Mesendoderm (in vitro differentiated cells): ENCODE data around the gene KRT31.
"Not testable (repeated sequence)": the region's sequence is repeated elsewhere in the genome, so short reads cannot be mapped to it uniquely, and the experiment has no call there.

Experiments
- DNase-seq: peaks from one replicate; pipeline ENCODE4 v3.0.0; 2013
- H2AK5ac ChIP-seq: 2 replicates; pipeline ENCODE4 v1.6.1; 2013; ENCODE audit warnings: low read length, inconsistent platforms
- H2BK120ac ChIP-seq: 2 replicates; pipeline ENCODE4 v1.6.1; 2013; ENCODE audit warnings: low read depth, mild to moderate bottlenecking, low read length, moderate library complexity, mixed read lengths
- H2BK15ac ChIP-seq: replicated peaks from 2 replicates; pipeline ENCODE4 v1.6.1; 2013; ENCODE audit warnings: low read depth, mild to moderate bottlenecking, moderate library complexity
- H2BK5ac ChIP-seq: 2 replicates; pipeline ENCODE4 v1.6.1; 2013; ENCODE audit warnings: low read length, inconsistent platforms
- H3K18ac ChIP-seq: 2 replicates; pipeline ENCODE4 v1.6.1; 2013; ENCODE audit warnings: mild to moderate bottlenecking, low read length, mixed read lengths
- H3K23ac ChIP-seq: one replicate; pipeline ENCODE4 v1.6.1; 2013; ENCODE audit warnings: low read length
- H3K27ac ChIP-seq: 2 replicates; pipeline ENCODE4 v1.5.1; 2013; ENCODE audit warnings: low read depth, mild to moderate bottlenecking, inconsistent platforms, low read length, moderate library complexity
- H3K27me3 ChIP-seq: 2 replicates; pipeline ENCODE4 v1.6.1; 2013; ENCODE audit warnings: low read length, control low read depth, mild to moderate bottlenecking, inconsistent platforms; ENCODE audit not compliant: insufficient read depth, poor library complexity
- H3K36me3 ChIP-seq: 2 replicates; pipeline ENCODE4 v1.6.1; 2013; ENCODE audit warnings: low read length, inconsistent platforms; ENCODE audit not compliant: control insufficient read depth, insufficient read depth
- H3K4ac ChIP-seq: one replicate; pipeline ENCODE4 v1.6.1; 2013; ENCODE audit warnings: low read depth, mild to moderate bottlenecking, low read length, moderate library complexity
- H3K4me1 ChIP-seq: 2 replicates; pipeline ENCODE4 v1.6.1; 2013; ENCODE audit warnings: low read depth, low read length, inconsistent platforms; ENCODE audit not compliant: control insufficient read depth
- H3K4me2 ChIP-seq: 2 replicates; pipeline ENCODE4 v1.6.1; 2013; ENCODE audit warnings: low read length
- H3K4me3 ChIP-seq: 2 replicates; pipeline ENCODE4 v1.5.1; 2013; ENCODE audit warnings: mild to moderate bottlenecking, low read length
- H3K56ac ChIP-seq: one replicate; pipeline ENCODE4 v1.6.1; 2013; ENCODE audit warnings: low read length
- H3K79me1 ChIP-seq: 2 replicates; pipeline ENCODE4 v1.6.1; 2013; ENCODE audit warnings: low read length, inconsistent platforms
- H3K79me2 ChIP-seq: 2 replicates; pipeline ENCODE4 v1.6.1; 2013; ENCODE audit warnings: mild to moderate bottlenecking, low read length; ENCODE audit not compliant: control insufficient read depth, insufficient read depth
- H3K9ac ChIP-seq: 2 replicates; pipeline ENCODE4 v1.6.1; 2013; ENCODE audit warnings: low read length, inconsistent platforms
- H4K5ac ChIP-seq: one replicate; pipeline ENCODE4 v1.6.1; 2013; ENCODE audit warnings: low read length
- H4K8ac ChIP-seq: one replicate; pipeline ENCODE4 v1.6.1; 2013; ENCODE audit warnings: low read depth, mild to moderate bottlenecking, control low read depth, low read length, moderate library complexity
- WGBS: extraction: QIAGEN DNeasy Blood & Tissue Kit; methylation state at CpG from one replicate; pipeline ENCODE4 v1.1.7; 2013; ENCODE audit warnings: low lambda C conversion rate, missing lambda C conversion rate; ENCODE audit not compliant: insufficient coverage; ENCODE audit errors: extremely low coverage; 5-methylcytosine and 5-hydroxymethylcytosine counted together

Gene KRT31

DNA sequence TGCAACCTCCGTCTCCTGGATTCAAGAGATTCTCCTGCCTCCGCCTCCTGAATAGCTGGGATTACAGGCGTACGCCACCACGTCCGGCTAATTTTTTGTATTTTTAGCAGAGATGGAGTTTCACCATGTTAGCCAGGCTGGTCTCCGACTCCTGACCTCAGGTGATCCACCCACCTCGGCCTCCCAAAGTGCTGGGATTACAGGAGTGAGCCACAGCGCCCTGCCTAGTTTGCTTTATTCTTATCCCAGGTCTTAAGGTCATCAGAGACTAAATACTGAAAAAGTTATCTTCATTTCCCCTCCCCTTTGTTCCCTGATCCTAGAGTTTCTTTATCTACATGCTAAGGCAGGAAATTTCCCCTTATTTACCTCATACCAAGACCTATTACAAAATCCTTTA lies 33.0 kb upstream of the KRT31 start:
- not testable (repeated sequence) for H3K4me2 ChIP-seq, H2BK120ac ChIP-seq, H3K23ac ChIP-seq, H2BK15ac ChIP-seq, H4K5ac ChIP-seq, H3K36me3 ChIP-seq, H3K56ac ChIP-seq, H3K79me2 ChIP-seq, DNase-seq, H2BK5ac ChIP-seq, H3K4me3 ChIP-seq, H3K9ac ChIP-seq, H2AK5ac ChIP-seq, H3K79me1 ChIP-seq, H3K27me3 ChIP-seq, H4K8ac ChIP-seq, H3K4ac ChIP-seq, H3K18ac ChIP-seq, H3K27ac ChIP-seq, H3K4me1 ChIP-seq
- WGBS, result no CpG with 5 or more reads among the region's 9 CpGs

DNA sequence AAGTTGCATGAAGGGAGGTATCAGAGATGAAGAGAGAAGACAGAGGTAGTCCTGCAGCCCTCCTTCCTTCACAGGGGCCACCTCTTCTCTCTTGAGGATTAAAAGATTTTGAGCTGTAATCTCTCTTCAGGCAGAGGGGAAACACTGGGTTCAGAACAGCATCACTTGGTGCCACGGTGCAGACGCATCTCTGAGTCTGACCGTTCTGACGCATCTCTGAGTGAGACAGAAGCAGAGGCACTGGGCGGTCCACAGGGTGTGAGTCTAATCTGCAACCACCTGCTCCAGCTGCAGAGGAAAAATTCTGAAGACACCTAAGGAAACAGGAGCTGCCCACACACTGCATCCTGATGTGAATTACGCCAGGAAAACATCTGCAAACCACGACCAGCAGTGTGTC lies 32.3 kb upstream of the KRT31 start:
- Histone ChIP-seq H3K4me2 (no peak overlapping the region), H3K9ac (no peak overlapping the region), H3K27me3 (no peaks in the 10 kb centered on the region), H3K36me3 (no peaks in the 10 kb centered on the region), H3K4me3 (no peak overlapping the region), H3K18ac (no peak overlapping the region), H2AK5ac (no peak overlapping the region), H3K79me1 (no peaks in the 10 kb centered on the region), H3K4ac (no peak overlapping the region), H2BK120ac (no peak overlapping the region), H2BK15ac (no peak overlapping the region), H3K27ac (no peak overlapping the region), H3K4me1 (no peaks in the 10 kb centered on the region), H3K79me2 (no peaks in the 10 kb centered on the region), H3K56ac (no peak overlapping the region), H4K8ac (no peak overlapping the region), H2BK5ac (no peak overlapping the region), H4K5ac (no peak overlapping the region), H3K23ac (no peak overlapping the region)
- DNase-seq, result no peak
- WGBS, result no CpG with 5 or more reads among the region's 7 CpGs

- H3K4ac ChIP-seq, result no peak overlapping the region
- no CpG with 5 or more reads among the region's 4 CpGs for WGBS
- H3K27me3 ChIP-seq, result no peaks in the 10 kb centered on the region
- H3K79me1 ChIP-seq, result no peaks in the 10 kb centered on the region
- no peak for DNase-seq
- no peaks in the 10 kb centered on the region for H3K79me2 ChIP-seq
- H3K4me1 ChIP-seq, result no peaks in the 10 kb centered on the region
- H3K18ac ChIP-seq, result no peak overlapping the region
- no peak overlapping the region for H2BK120ac ChIP-seq
- H4K5ac ChIP-seq, result no peak overlapping the region
- no peaks in the 10 kb centered on the region for H3K36me3 ChIP-seq
- no peak overlapping the region for H3K23ac ChIP-seq
- no peak overlapping the region for H3K56ac ChIP-seq
- no peak overlapping the region for H3K27ac ChIP-seq
- H3K4me3 ChIP-seq, result no peak overlapping the region
- no peak overlapping the region for H2AK5ac ChIP-seq
- no peak overlapping the region for H2BK5ac ChIP-seq
- no peak overlapping the region for H3K9ac ChIP-seq
- H3K4me2 ChIP-seq, result no peak overlapping the region
- H2BK15ac ChIP-seq, result no peak overlapping the region
- no peak overlapping the region for H4K8ac ChIP-seq
These were observed 31.3 kb upstream of the KRT31 start for GRCh38 chr17:41428591-41429291.

DNA sequence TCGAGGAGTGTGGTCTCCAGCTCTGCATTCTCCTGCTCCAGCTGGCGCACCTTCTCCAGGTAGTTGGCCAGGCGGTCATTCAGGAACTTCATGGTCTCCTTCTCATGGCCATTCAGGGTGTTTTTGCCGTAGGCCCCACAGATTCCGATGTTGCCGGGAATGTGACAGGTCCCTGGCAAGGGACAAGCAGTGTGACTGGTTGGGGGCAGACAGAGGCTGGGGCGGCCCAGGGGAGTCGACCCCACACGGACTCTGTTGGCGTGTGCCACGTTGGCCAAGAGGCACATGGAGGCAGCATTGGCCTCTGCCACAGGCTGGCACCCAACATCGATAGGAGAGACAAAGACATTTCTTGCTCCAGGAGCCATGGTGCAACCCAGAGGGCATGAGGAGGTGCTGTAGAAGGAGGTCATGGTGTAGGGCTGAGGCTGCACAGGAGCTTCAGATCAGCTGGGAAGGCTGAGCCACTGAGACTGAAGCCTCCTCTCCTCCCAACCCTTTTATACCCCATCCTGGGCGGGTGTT lies 26.8 kb upstream of the KRT31 start, which contains the start of gene KRT37:
TSS of gene KRT37 (minus strand) at position 475 of the 525 bp plus-strand sequence. CDS start at position 413, 62 bp downstream.
- Histone ChIP-seq H4K8ac (no peak within 1 kb of the TSS), H3K4me1 (no peaks in the 10 kb centered on the region), H3K23ac (no peak within 1 kb of the TSS), H2BK15ac (no peak within 1 kb of the TSS), H2AK5ac (no peak within 1 kb of the TSS), H3K27me3 (no peaks in the 10 kb centered on the region), H3K56ac (no peak within 1 kb of the TSS), H3K9ac (no peak within 1 kb of the TSS), H3K4me3 (no peak within 1 kb of the TSS), H4K5ac (no peak within 1 kb of the TSS), H3K36me3 (no peaks in the 10 kb centered on the region), H3K27ac (no peak within 1 kb of the TSS), H3K18ac (no peak within 1 kb of the TSS), H3K4me2 (no peak within 1 kb of the TSS), H2BK120ac (no peak within 1 kb of the TSS), H3K79me1 (no peaks in the 10 kb centered on the region), H2BK5ac (no peak within 1 kb of the TSS), H3K79me2 (no peaks in the 10 kb centered on the region), H3K4ac (no peak within 1 kb of the TSS)
- WGBS, result no CpG with 5 or more reads among the region's 13 CpGs
- no peak for DNase-seq

- not testable (repeated sequence) for H3K4me2 ChIP-seq, H3K27ac ChIP-seq
These were observed 25.2 kb upstream of the KRT31 start for GRCh38 chr17:41422586-41422985.

GRCh38 chr17:41421617-41422016 lies 24.2 kb upstream of the KRT31 start:
- Histone ChIP-seq H2BK120ac (no peak overlapping the region), H3K27me3 (no peaks in the 10 kb centered on the region), H3K27ac (no peak overlapping the region), H3K23ac (no peak overlapping the region), H2BK15ac (no peak overlapping the region), H2BK5ac (no peak overlapping the region), H2AK5ac (no peak overlapping the region), H3K9ac (no peak overlapping the region), H3K36me3 (no peaks in the 10 kb centered on the region), H3K56ac (no peak overlapping the region), H3K4ac (no peak overlapping the region), H4K8ac (no peak overlapping the region), H3K4me1 (no peaks in the 10 kb centered on the region), H3K79me2 (no peaks in the 10 kb centered on the region), H3K18ac (no peak overlapping the region), H3K4me3 (no peak overlapping the region), H3K4me2 (no peak overlapping the region), H3K79me1 (no peaks in the 10 kb centered on the region), H4K5ac (no peak overlapping the region)
- DNase-seq, result no peak
- no CpG with 5 or more reads among the region's 4 CpGs for WGBS

More at GRCh38 chr17:41422586-41422985, 25.2 kb upstream of the KRT31 start:
- not testable (repeated sequence) for H3K4ac ChIP-seq, H4K5ac ChIP-seq, H4K8ac ChIP-seq, H3K27me3 ChIP-seq, H3K79me2 ChIP-seq, H2AK5ac ChIP-seq, H3K36me3 ChIP-seq, DNase-seq, H3K4me1 ChIP-seq, H3K4me3 ChIP-seq, H3K56ac ChIP-seq, H3K23ac ChIP-seq, H3K9ac ChIP-seq, H3K79me1 ChIP-seq, H2BK5ac ChIP-seq, H2BK120ac ChIP-seq, H2BK15ac ChIP-seq, H3K18ac ChIP-seq
- WGBS, result no CpG with 5 or more reads among the region's 11 CpGs
